ENCODE measurements around the gene NALCN.

GRCh38 chr13:101433895-101434294 is 17.6 kb upstream of the NALCN start:
- TF ChIP-seq ELF4 (IDR thresholded peaks at IDR 0.05) (no peak), BHLHE40 (IDR thresholded peaks at IDR 0.05; ENCODE audit: borderline replicate concordance) (no peak), LEF1 (IDR thresholded peaks at IDR 0.05; ENCODE audit: borderline replicate concordance) (no peak), TARDBP (IDR thresholded peaks at IDR 0.05) (no peak), SUZ12 (IDR thresholded peaks at IDR 0.05) (no peak), SP1 (IDR thresholded peaks at IDR 0.05) (no peak), ARNT (IDR thresholded peaks at IDR 0.05) (no peak), PKNOX1 (IDR thresholded peaks at IDR 0.05) (no peak), FOXA1 (IDR thresholded peaks at IDR 0.05) (no peak), FOXM1 (IDR thresholded peaks at IDR 0.05; ENCODE audit: borderline replicate concordance) (no peak), ZNF384 (IDR thresholded peaks at IDR 0.05) (no peak), CTBP1 (IDR thresholded peaks at IDR 0.05; ENCODE audit: borderline replicate concordance) (no peak)

All from HEK293T (cell line).